GM12878 (cell line): ENCODE data around the gene RPS8.

Source experiments
- ATF3 ChIP-seq: IDR thresholded peaks from 2 replicates; pipeline ENCODE4 v1.6.1; 2011; ENCODE audit warnings: low read depth, mild to moderate bottlenecking, low read length, moderate library complexity, borderline replicate concordance; ENCODE audit errors: extremely low read depth
- CEBPZ ChIP-seq: fragments of 150-350 bp; IDR thresholded peaks from 2 replicates; pipeline ENCODE4 v1.6.1; 2016; ENCODE audit warnings: low read depth, low read length
- CTCF ChIP-seq, 3 experiments: IDR thresholded peaks in 2 of 3; conservative IDR thresholded peaks in 1 of 3; 2 replicates each; pipeline ENCODE4 v1.5.1; 2011; ENCODE audit warnings: low read depth in 3 of 3, low read length in 3 of 3, mild to moderate bottlenecking in 3 of 3, control low read depth in 2 of 3, moderate library complexity in 2 of 3, inconsistent platforms in 1 of 3, mixed read lengths in 1 of 3; ENCODE audit not compliant: control insufficient read depth in 2 of 3, insufficient read depth in 1 of 3; ENCODE audit errors: extremely low read depth in 1 of 3
- POLR2A ChIP-seq: IDR thresholded peaks from 2 replicates; pipeline ENCODE4 v1.6.1; 2011; ENCODE audit warnings: low read depth, mild to moderate bottlenecking, low read length
- RELB ChIP-seq: fragments of 450-650 bp; IDR thresholded peaks from 2 replicates; pipeline ENCODE4 v1.6.1; 2017; ENCODE audit warnings: low read depth, mild to moderate bottlenecking, moderate library complexity
- SIX5 ChIP-seq: IDR thresholded peaks from 2 replicates; pipeline ENCODE4 v1.6.1; 2011; ENCODE audit warnings: mild to moderate bottlenecking, low read depth, low read length, moderate library complexity; ENCODE audit not compliant: severe bottlenecking
- SP1 ChIP-seq: IDR thresholded peaks from one replicate; pipeline ENCODE4 v1.6.1; 2011; ENCODE audit warnings: low read depth, low read length
- TCF7 ChIP-seq: IDR thresholded peaks from 2 replicates; pipeline ENCODE4 v1.6.1; 2014; ENCODE audit warnings: antibody characterized with exemption, borderline replicate concordance
- ZNF274 ChIP-seq: IDR thresholded peaks from one replicate; pipeline ENCODE4 v1.8.0; 2011; ENCODE audit not compliant: insufficient read length, insufficient read depth

- peak; percentile 72 to 88 (median 83) for TF ChIP-seq CTCF (IDR thresholded peaks at IDR 0.05 in 2 of 3, conservative IDR thresholded peaks at IDR 0.05 in 1 of 3; ENCODE audit: control insufficient read depth in 2 of 3, extremely low read depth in 1 of 3, insufficient read depth in 1 of 3, low read depth in 3 of 3, low read length in 3 of 3)
- TF ChIP-seq TCF7, result no peak; the same call in none of the 2 replicates
- peak; percentile 97 for TF ChIP-seq RELB
- peak; percentile 58; the same call in 1 of the 2 replicates for TF ChIP-seq CEBPZ
- TF ChIP-seq ZNF274, result no peak
- TF ChIP-seq POLR2A, result peak; percentile 96
- TF ChIP-seq SIX5, result no peak
- TF ChIP-seq SP1, result peak; percentile 60
- TF ChIP-seq ATF3, result peak; percentile 43; the same call in 1 of the 2 replicates
These were observed 44.4 kb upstream of the RPS8 start, which contains the start of gene RNU5D-1 for GRCh38 chr1:44730741-44731512.
